Germinal center (tissue), 1 donor: ENCODE measurements around the gene MYO1C.

Experiments
- DNase-seq: peaks from one replicate; pipeline ENCODE4 v3.0.0; 2012; ENCODE audit warnings: mixed read lengths, low spot score

The MYO1C gene

GRCh38 chr17:1484676-1485422 is 7.6 kb downstream of the MYO1C start:
- peak; percentile 82 for DNase-seq

- no peak for DNase-seq
Observed at GRCh38 chr17:1484060-1484535, 8.4 kb downstream of the MYO1C start.

GRCh38 chr17:1482680-1483079 is 9.8 kb downstream of the MYO1C start:
- no peak for DNase-seq

- DNase-seq: no peak
Observed at GRCh38 chr17:1481736-1482135, 10.8 kb downstream of the MYO1C start.

- DNase-seq: no peak
Observed at GRCh38 chr17:1480747-1481465, 11.6 kb downstream of the MYO1C start.

- DNase-seq: no peak
Observed at GRCh38 chr17:1478418-1478817, 14.1 kb downstream of the MYO1C start.

- no peak for DNase-seq
Observed at GRCh38 chr17:1475321-1475854, 17.1 kb downstream of the MYO1C start.

GRCh38 chr17:1474402-1475189 is 17.9 kb downstream of the MYO1C start:
- peak; percentile 61 for DNase-seq

- peak; percentile 56 for DNase-seq
Observed at GRCh38 chr17:1473841-1474240, 18.6 kb downstream of the MYO1C start.

GRCh38 chr17:1473170-1473569 is 19.3 kb downstream of the MYO1C start:
- DNase-seq: no peak

GRCh38 chr17:1471911-1472821 is 20.3 kb downstream of the MYO1C start:
- no peak for DNase-seq

GRCh38 chr17:1471490-1471889 is 21.0 kb downstream of the MYO1C start:
- no peak for DNase-seq

GRCh38 chr17:1470755-1471462 is 21.6 kb downstream of the MYO1C start:
- no peak for DNase-seq

GRCh38 chr17:1470071-1470754 is 22.3 kb downstream of the MYO1C start:
- DNase-seq: no peak

- DNase-seq: no peak
Observed at GRCh38 chr17:1469231-1469852, 23.1 kb downstream of the MYO1C start.

GRCh38 chr17:1467898-1468492 is 24.5 kb downstream of the MYO1C start:
- no peak for DNase-seq

GRCh38 chr17:1467258-1467657 is 25.2 kb downstream of the MYO1C start:
- no peak for DNase-seq

GRCh38 chr17:1464186-1464585 is 28.3 kb downstream of the MYO1C start:
- no peak for DNase-seq
